K562 (cell line): Measurements from ENCODE around the gene AP2A2. TPM values are rescaled to one million over a fixed set of nuclear protein-coding genes. Genes with fewer than 3 reads are reported as not detected.

Experiments used
- ATAC-seq: fragments of 200-7000 bp; cut with Tn5 transposase; 3 replicates; pipeline ENCODE4 v1.9.1; 2020; ENCODE audit warnings: moderate library complexity
- BruUV-seq: library from RNA; stranded (reverse); fragments of 400-500 nt; replicated peaks from 2 replicates; lab custom pipeline; 2021; lab: Mats Ljungman, UMichigan
- CTCF ChIA-PET: fragments of 300-600 bp; formaldehyde crosslinking; extraction: SDS; loops from one replicate; lab custom pipeline; 2021; ENCODE audit warnings: low intra/inter-chr PET ratio; lab: Yijun Ruan, JAX
- POLR2A ChIA-PET: fragments of 300-600, 350-650 bp; sonication (Branson Sonifier 250); formaldehyde crosslinking; extraction: SDS; loops from one replicate; lab custom pipeline; 2021; ENCODE audit warnings: antibody characterized with exemption, inconsistent platforms; lab: Yijun Ruan, JAX
- DNase-seq, 4 experiments: peaks; one replicate each; pipeline versions ENCODE4 v3.0.0 to v3.0.0-alpha.2; 2011 to 2018; ENCODE audit warnings: low spot score in 3 of 4, mixed read lengths in 3 of 4; ENCODE audit errors: extremely low read depth in 1 of 4
- FAIRE-seq: peaks from 2 replicates; lab custom pipeline; 2011; peaks lifted over from hg19 to GRCh38; lab: Jason Lieb, UNC
- H2AFZ ChIP-seq: 2 replicates; pipeline ENCODE4 v1.6.0; 2011; ENCODE audit warnings: low read depth, low read length, control low read depth, inconsistent platforms
- H3K27ac ChIP-seq: fragments of 200-600 bp; 3 replicates; pipeline ENCODE4 v1.8.0; 2011; ENCODE audit warnings: low read depth, mild to moderate bottlenecking, control low read depth, inconsistent platforms, low read length, moderate library complexity, mixed read lengths; ENCODE audit errors: extremely low read depth
- H3K27me3 ChIP-seq, 2 experiments: fragments of 300-600 bp in 1 of 2; 2 replicates in 1 of 2; 3 replicates in 1 of 2; pipeline versions ENCODE4 v1.6.0 to v1.8.0; 2011; ENCODE audit warnings: inconsistent platforms in 2 of 2, low read length in 2 of 2, mild to moderate bottlenecking in 1 of 2, mixed read lengths in 1 of 2, moderate library complexity in 1 of 2; ENCODE audit not compliant: control insufficient read depth in 2 of 2, insufficient read depth in 2 of 2
- H3K36me3 ChIP-seq: fragments of 300-600 bp; 3 replicates; pipeline ENCODE4 v1.8.0; 2011; ENCODE audit warnings: mild to moderate bottlenecking, low read length, inconsistent platforms; ENCODE audit not compliant: control insufficient read depth, insufficient read depth
- H3K4me1 ChIP-seq, 2 experiments: fragments of 200-600 bp in 1 of 2; replicated peaks in 1 of 2; 2 replicates in 1 of 2; 3 replicates in 1 of 2; pipeline versions ENCODE4 v1.5.1 to v1.8.0; 2011; ENCODE audit warnings: inconsistent platforms in 2 of 2, low read length in 2 of 2, mild to moderate bottlenecking in 1 of 2, mixed read lengths in 1 of 2, moderate library complexity in 1 of 2; ENCODE audit not compliant: control insufficient read depth in 2 of 2, insufficient read depth in 2 of 2
- H3K4me2 ChIP-seq: 2 replicates; pipeline ENCODE4 v1.6.1; 2011; ENCODE audit warnings: low read length, control low read depth, inconsistent platforms, mixed read lengths; ENCODE audit not compliant: insufficient read depth
- H3K4me3 ChIP-seq: fragments of 200-600 bp; sonication (generic), shearing (Covaris generic); 2 replicates; pipeline ENCODE4 v1.5.1; 2016; ENCODE audit warnings: control low read depth, inconsistent platforms
- H3K79me2 ChIP-seq: fragments of 200-600 bp; 3 replicates; pipeline ENCODE4 v1.8.0; 2011; ENCODE audit warnings: low read length, inconsistent platforms; ENCODE audit not compliant: control insufficient read depth, insufficient read depth
- H3K9ac ChIP-seq, 2 experiments: 2 replicates each; pipeline versions ENCODE4 v1.6.0 to v1.6.1; 2011; ENCODE audit warnings: low read depth in 2 of 2, low read length in 2 of 2, control low read depth in 1 of 2, inconsistent platforms in 1 of 2, mild to moderate bottlenecking in 1 of 2, mixed read lengths in 1 of 2; ENCODE audit not compliant: insufficient read depth in 1 of 2
- H3K9me1 ChIP-seq: one replicate; pipeline ENCODE4 v1.6.0; 2011; ENCODE audit warnings: inconsistent platforms, mild to moderate bottlenecking, low read length, moderate library complexity; ENCODE audit not compliant: control insufficient read depth, insufficient read depth
- H3K9me3 ChIP-seq: replicated peaks from 2 replicates; pipeline ENCODE4 v1.5.1; 2011; ENCODE audit warnings: low read depth, low read length, inconsistent platforms; ENCODE audit not compliant: control insufficient read depth, insufficient read depth
- H4K20me1 ChIP-seq: replicated peaks from 2 replicates; pipeline ENCODE4 v1.6.1; 2011; ENCODE audit warnings: low read length, inconsistent platforms, mixed read lengths; ENCODE audit not compliant: control insufficient read depth, insufficient read depth
- POLR2G ChIP-seq: fragments of 200-400 bp; formaldehyde crosslinking; IDR thresholded peaks from 2 replicates; pipeline ENCODE4 v1.6.1; 2017; ENCODE audit warnings: low read depth, mild to moderate bottlenecking, antibody characterized with exemption, low read length, moderate library complexity
- WGBS: fragments of 100-300 bp; shearing (Covaris generic); methylation state at CpG from one replicate; pipeline ENCODE4 v1.1.6; 2016; ENCODE audit warnings: low coverage, mixed read lengths; ENCODE audit not compliant: insufficient coverage; ENCODE audit errors: missing lambda C conversion rate; 5-methylcytosine and 5-hydroxymethylcytosine counted together
- in situ Hi-C: fragments of 300-500 bp; cut with MboI; formaldehyde crosslinking; loops from 4 replicates; pipeline ENCODE4 v1.15.0; 2018; ENCODE audit warnings: inconsistent platforms, mixed read lengths
- intact Hi-C: fragments of 100-400 bp; cut with micrococcal nuclease; formaldehyde crosslinking; loops from 2 replicates; pipeline ENCODE4 v1.14.2; 2022
- polyA plus RNA-seq, 8 experiments: library from polyadenylated mRNA; depleted of rRNA in 4 of 8; stranded (reverse) in 5 of 8; unstranded in 3 of 8; fragments of >200 nt; fragmentation: Nextera tagmentation in 2 of 8; fragmentation: Illumina TruSeq in 1 of 8; extraction: Ambion mirVana in 2 of 8; extraction: Trizol in 1 of 8; gene quantifications; 2 replicates each; pipeline versions ENCODE4 v1.2.1 to v1.2.3, GENCODE V29; 2011 to 2014; ENCODE audit warnings: inconsistent platforms in 1 of 8, missing spikeins in 1 of 8
- total RNA-seq, 7 experiments: library from RNA; depleted of rRNA in 6 of 7; stranded (reverse); fragments of >200 nt in 6 of 7; fragmentation: Illumina TruSeq in 2 of 7; extraction: Trizol in 2 of 7; gene quantifications; 2 replicates each; pipeline versions ENCODE4 v1.2.1 to v1.2.3, GENCODE V29; 2011 to 2021; ENCODE audit warnings: low replicate concordance in 1 of 7
- TF ChIP-seq, protein P1 (sequence below): fragments of 450-650 bp; IDR thresholded peaks from 2 replicates; pipeline ENCODE4 v1.6.1; 2018; ENCODE audit warnings: mild to moderate bottlenecking, low read depth; ENCODE audit not compliant: partially characterized antibody

Gene AP2A2
- total and polyA plus RNA-seq, 9 of the 15 experiments (the other 6 are each of a cell fraction or from before 2014, with no cell fraction given) = 0.69 to 41.7 (median 15.2) TPM

DNA sequence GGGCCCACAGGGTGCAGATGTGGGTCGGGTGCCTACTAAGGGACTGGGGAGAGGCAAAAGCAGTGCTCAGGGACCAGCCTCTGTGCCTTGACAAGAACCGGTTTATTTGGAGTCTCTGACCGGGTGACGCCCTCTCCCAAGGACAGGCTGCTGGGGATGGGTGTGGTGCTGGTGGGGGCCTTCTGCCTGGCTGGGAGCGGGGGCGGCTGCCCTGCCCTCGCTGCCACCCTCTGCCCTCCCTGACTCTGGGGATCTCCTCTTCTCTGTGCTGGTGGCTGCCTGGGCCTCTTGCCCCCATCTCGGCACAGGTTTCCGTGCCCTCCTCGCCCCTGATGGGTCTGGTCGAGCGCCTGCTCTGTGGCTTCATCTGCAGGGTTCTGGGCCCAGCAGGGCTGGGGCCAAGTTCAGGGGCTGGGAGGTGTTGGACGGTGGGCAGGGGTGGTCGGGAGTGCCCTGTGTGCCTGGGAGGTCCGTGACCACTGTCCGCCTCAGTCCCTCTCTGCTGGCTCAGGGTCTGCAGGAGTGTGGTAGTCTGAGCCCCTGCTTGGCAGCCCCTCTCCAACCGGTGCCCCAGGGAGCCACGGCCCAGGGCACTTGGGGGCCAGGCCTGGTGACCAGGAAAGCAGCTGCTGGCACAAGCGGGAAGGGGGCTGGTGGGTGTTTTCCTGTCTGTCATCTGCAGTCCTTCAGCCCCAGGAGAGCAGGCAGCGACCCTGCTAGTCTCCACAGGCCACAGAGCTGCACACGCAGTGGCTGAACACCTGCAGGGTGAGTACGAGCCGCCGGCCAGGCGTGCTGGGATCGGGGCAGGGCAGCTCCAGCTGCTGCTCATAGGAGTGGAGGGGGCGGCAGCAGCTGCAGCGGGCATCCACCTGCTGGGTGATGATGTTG is 87.3 kb downstream of the AP2A2 start:
- Histone ChIP-seq H4K20me1 (no peaks in the 10 kb centered on the region; the same call in 1 of the 2 replicates), H3K4me2 (no peak overlapping the region), H3K9me1 (peaks cover 7% of the 10 kb centered on the region), H3K79me2 (no peaks in the 10 kb centered on the region), H2AFZ (no peak overlapping the region), H3K4me1 (peaks cover 0 to 22% of the 10 kb centered on the region in 2 experiments; a peak in 1 of 5 replicates), H3K27ac (no peak overlapping the region), H3K9me3 (no peaks in the 10 kb centered on the region), H3K9ac (no peak overlapping the region), H3K27me3 (peaks cover 2 to 15% of the 10 kb centered on the region in 2 experiments; a peak in 4 of 5 replicates), H3K36me3 (peaks cover 26% of the 10 kb centered on the region; the same call in 2 of the 3 replicates), H3K4me3 (no peak overlapping the region)
- in situ Hi-C loops (no loop called here), intact Hi-C loops (no loop called here)
- ChIA-PET POLR2A (interaction anchor here (0.6 to 0.7 kb wide), 2 partner anchors 9 to 333 kb away, joined by 3 read pairs; no protein-coding TSS in a partner anchor), CTCF (no interaction called here)
- no peak for FAIRE-seq
- TF ChIP-seq, protein P1, sequence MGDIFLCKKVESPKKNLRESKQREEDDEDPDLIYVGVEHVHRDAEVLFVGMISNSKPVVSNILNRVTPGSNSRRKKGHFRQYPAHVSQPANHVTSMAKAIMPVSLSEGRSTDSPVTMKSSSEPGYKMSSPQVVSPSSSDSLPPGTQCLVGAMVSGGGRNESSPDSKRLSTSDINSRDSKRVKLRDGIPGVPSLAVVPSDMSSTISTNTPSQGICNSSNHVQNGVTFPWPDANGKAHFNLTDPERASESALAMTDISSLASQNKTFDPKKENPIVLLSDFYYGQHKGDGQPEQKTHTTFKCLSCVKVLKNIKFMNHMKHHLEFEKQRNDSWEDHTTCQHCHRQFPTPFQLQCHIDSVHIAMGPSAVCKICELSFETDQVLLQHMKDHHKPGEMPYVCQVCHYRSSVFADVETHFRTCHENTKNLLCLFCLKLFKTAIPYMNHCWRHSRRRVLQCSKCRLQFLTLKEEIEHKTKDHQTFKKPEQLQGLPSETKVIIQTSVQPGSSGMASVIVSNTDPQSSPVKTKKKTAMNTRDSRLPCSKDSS = no peak
- peak; percentile 57; the same call in 1 of the 2 replicates for TF ChIP-seq POLR2G
- peak; percentile 11; the same call in 2 of the 3 replicates for ATAC-seq
- no TSS peak for BruUV-seq
- WGBS = 52% methylated on average over 28 of the region's 28 CpGs
- DNase-seq = no peak
